ENCODE data around the gene PDCL3. TPM values are rescaled to one million over a fixed set of nuclear protein-coding genes. Genes with fewer than 3 reads are reported as not detected.

PDCL3 gene
- total RNA-seq, 1 donor from 2014 or later = 24.9 TPM

- DNase-seq (ENCODE audit: low spot score) = no peak
- TF ChIP-seq EZH2phosphoT487 (IDR thresholded peaks at IDR 0.05) (no peak), EZH2 (IDR thresholded peaks at IDR 0.05) (no peak), CTCF (IDR thresholded peaks at IDR 0.05) (no peak)
- no peaks in the 10 kb centered on the region for H3K27me3 ChIP-seq
- H3K4me2 ChIP-seq = no peak overlapping the region
- H3K9me3 Mint-ChIP-seq = peaks cover 2% of the 10 kb centered on the region
- no peak overlapping the region for H3K27ac ChIP-seq
- H3K27me3 Mint-ChIP-seq (ENCODE audit: insufficient read depth, low read depth) = peaks cover 2% of the 10 kb centered on the region
- H3F3A ChIP-seq (ENCODE audit: low read depth) = no peaks in the 10 kb centered on the region
- H4K20me1 ChIP-seq (ENCODE audit: low read depth) = no peaks in the 10 kb centered on the region
- H2AFZ ChIP-seq (replicated peaks) = no peak overlapping the region
- H3K4me3 ChIP-seq = no peak overlapping the region
- no peaks in the 10 kb centered on the region for H3K9me3 ChIP-seq (ENCODE audit: low read depth)
- H3K36me3 Mint-ChIP-seq = no peaks in the 10 kb centered on the region
- H3K36me3 ChIP-seq = no peaks in the 10 kb centered on the region
- no peaks in the 10 kb centered on the region for H3K79me2 ChIP-seq (ENCODE audit: low read depth)
- H3K4me1 Mint-ChIP-seq = no peaks in the 10 kb centered on the region
- H3K4me1 ChIP-seq = no peaks in the 10 kb centered on the region
- no peak overlapping the region for H3K4me3 Mint-ChIP-seq
- H3K27ac Mint-ChIP-seq = no peak overlapping the region
- no peak overlapping the region for H3K9ac ChIP-seq
Measured at GRCh38 chr2:100518801-100519200, 44.0 kb upstream of the PDCL3 start.

- Histone ChIP-seq H3F3A (ENCODE audit: low read depth) (no peaks in the 10 kb centered on the region), H4K20me1 (ENCODE audit: low read depth) (no peaks in the 10 kb centered on the region), H3K4me1 (no peaks in the 10 kb centered on the region), H3K4me3 (no peak overlapping the region), H3K27ac (no peak overlapping the region), H3K4me2 (no peak overlapping the region), H3K36me3 (no peaks in the 10 kb centered on the region), H3K9ac (no peak overlapping the region), H3K9me3 (ENCODE audit: low read depth) (no peaks in the 10 kb centered on the region), H3K79me2 (ENCODE audit: low read depth) (no peaks in the 10 kb centered on the region), H2AFZ (replicated peaks) (no peak overlapping the region), H3K27me3 (no peaks in the 10 kb centered on the region)
- H3K27ac Mint-ChIP-seq = no peak overlapping the region
- H3K4me1 Mint-ChIP-seq = no peaks in the 10 kb centered on the region
- H3K36me3 Mint-ChIP-seq = no peaks in the 10 kb centered on the region
- H3K27me3 Mint-ChIP-seq (ENCODE audit: insufficient read depth, low read depth) = no peaks in the 10 kb centered on the region
- DNase-seq (ENCODE audit: low spot score) = no peak
- no peak for TF ChIP-seq EZH2 (IDR thresholded peaks at IDR 0.05)
- no peak for TF ChIP-seq EZH2phosphoT487 (IDR thresholded peaks at IDR 0.05)
- TF ChIP-seq CTCF (IDR thresholded peaks at IDR 0.05) = no peak
- peaks cover 2% of the 10 kb centered on the region for H3K9me3 Mint-ChIP-seq
- H3K4me3 Mint-ChIP-seq = no peak overlapping the region
Measured at GRCh38 chr2:100520224-100520623, 42.6 kb upstream of the PDCL3 start.

GRCh38 chr2:100522430-100522829, 40.4 kb upstream of the PDCL3 start:
- Histone ChIP-seq H3K4me2 (no peak overlapping the region), H3K4me3 (no peak overlapping the region), H3F3A (ENCODE audit: low read depth) (no peaks in the 10 kb centered on the region), H3K27ac (no peak overlapping the region), H3K4me1 (no peaks in the 10 kb centered on the region), H3K79me2 (ENCODE audit: low read depth) (no peaks in the 10 kb centered on the region), H2AFZ (replicated peaks) (no peak overlapping the region), H3K9ac (no peak overlapping the region), H3K36me3 (no peaks in the 10 kb centered on the region), H3K27me3 (no peaks in the 10 kb centered on the region), H3K9me3 (ENCODE audit: low read depth) (no peaks in the 10 kb centered on the region), H4K20me1 (ENCODE audit: low read depth) (no peaks in the 10 kb centered on the region)
- Mint-ChIP-seq H3K36me3 (no peaks in the 10 kb centered on the region), H3K4me3 (no peak overlapping the region), H3K4me1 (no peaks in the 10 kb centered on the region), H3K27ac (no peak overlapping the region), H3K27me3 (ENCODE audit: insufficient read depth, low read depth) (peaks cover 2% of the 10 kb centered on the region), H3K9me3 (peaks cover 2% of the 10 kb centered on the region)
- DNase-seq (ENCODE audit: low spot score) = no peak
- no peak for TF ChIP-seq EZH2phosphoT487 (IDR thresholded peaks at IDR 0.05)
- TF ChIP-seq CTCF (IDR thresholded peaks at IDR 0.05) = no peak
- TF ChIP-seq EZH2 (IDR thresholded peaks at IDR 0.05) = no peak
